ENCODE measurements around the gene MAGI2. TPM values are rescaled to one million over a fixed set of nuclear protein-coding genes. Genes with fewer than 3 reads are reported as not detected.

Gene MAGI2
- total RNA-seq, 1 experiment from 2014 or later = 0.34 TPM

DNA sequence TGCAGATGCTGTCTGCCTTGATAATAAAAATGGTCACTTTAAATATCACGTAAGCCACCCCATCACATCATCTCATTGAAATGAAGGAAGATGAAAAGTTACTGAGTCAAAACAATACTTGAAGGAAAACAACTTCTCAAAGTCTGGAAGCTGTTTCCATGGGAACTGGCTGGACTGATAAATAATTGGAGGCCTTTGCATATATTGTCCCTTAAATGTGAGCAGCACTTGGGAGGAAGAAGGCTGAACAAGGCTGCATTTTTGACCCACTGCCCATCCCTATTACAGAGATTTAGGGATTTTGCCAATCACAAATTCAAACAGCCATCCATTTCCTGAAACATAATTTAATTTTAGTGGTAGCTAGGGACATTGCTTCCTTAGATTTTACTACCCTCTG lies 18.2 kb upstream of the MAGI2 start:
- CTCF ChIA-PET = no interaction called here
- BruUV-seq (replicated peaks) = no TSS peak
- DNase-seq (ENCODE audit: low spot score) = no peak
- no peaks in the 10 kb centered on the region for H3K9me3 ChIP-seq (ENCODE audit: low read depth, low read length, poor library complexity, severe bottlenecking)
- H3K27me3 ChIP-seq (replicated peaks; ENCODE audit: insufficient read depth, low read depth, low read length, poor library complexity) = no peaks in the 10 kb centered on the region
- POLR2A ChIA-PET (ENCODE audit: low non-redundant PET) = no interaction called here
- H3K4me1 ChIP-seq (ENCODE audit: insufficient read depth, low read length, poor library complexity, severe bottlenecking) = no peaks in the 10 kb centered on the region
- intact Hi-C loops (cut with micrococcal nuclease; ENCODE audit: unreplicated experiment) = no loop called here
- no peak overlapping the region for H3K27ac ChIP-seq (ENCODE audit: low read depth, low read length, poor library complexity, severe bottlenecking)
- no peaks in the 10 kb centered on the region for H3K36me3 ChIP-seq (ENCODE audit: insufficient read depth, low read length, poor library complexity, severe bottlenecking)
- no peak for TF ChIP-seq EZH2 (IDR thresholded peaks at IDR 0.05; ENCODE audit: borderline replicate concordance, low read depth, low read length, poor library complexity, severe bottlenecking)
- no peak for TF ChIP-seq CTCF (conservative IDR thresholded peaks at IDR 0.05; ENCODE audit: low read depth, low read length)
- H3K4me3 ChIP-seq (ENCODE audit: low read depth, low read length, poor library complexity, severe bottlenecking) = no peak overlapping the region

DNA sequence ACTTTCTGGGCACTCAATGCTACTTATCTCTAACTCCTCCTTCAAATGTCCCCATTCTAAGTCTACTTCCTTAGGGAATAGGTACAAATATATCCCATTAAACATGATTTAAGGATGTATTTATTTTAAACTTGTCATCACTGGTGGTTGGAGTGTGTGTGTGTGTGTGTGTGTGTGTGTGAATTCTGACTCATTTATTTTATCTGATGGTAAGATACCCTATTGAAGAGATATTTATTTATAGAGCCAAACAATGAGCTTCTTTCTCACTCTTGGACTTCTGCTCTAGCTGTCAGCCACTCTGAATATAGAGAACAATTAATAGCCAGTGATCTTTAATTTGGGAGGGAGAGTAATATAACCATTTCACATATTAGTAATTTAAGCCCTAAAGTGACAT lies 17.8 kb upstream of the MAGI2 start:
- H3K9me3 ChIP-seq (ENCODE audit: low read depth, low read length, poor library complexity, severe bottlenecking) = no peaks in the 10 kb centered on the region
- ChIA-PET CTCF (no interaction called here), POLR2A (ENCODE audit: low non-redundant PET) (no interaction called here)
- no peak overlapping the region for H3K27ac ChIP-seq (ENCODE audit: low read depth, low read length, poor library complexity, severe bottlenecking)
- H3K4me3 ChIP-seq (ENCODE audit: low read depth, low read length, poor library complexity, severe bottlenecking) = no peak overlapping the region
- no TSS peak for BruUV-seq (replicated peaks)
- DNase-seq (ENCODE audit: low spot score) = no peak
- TF ChIP-seq EZH2 (IDR thresholded peaks at IDR 0.05; ENCODE audit: borderline replicate concordance, low read depth, low read length, poor library complexity, severe bottlenecking) = no peak
- no peak for TF ChIP-seq CTCF (conservative IDR thresholded peaks at IDR 0.05; ENCODE audit: low read depth, low read length)
- H3K4me1 ChIP-seq (ENCODE audit: insufficient read depth, low read length, poor library complexity, severe bottlenecking) = no peaks in the 10 kb centered on the region
- H3K36me3 ChIP-seq (ENCODE audit: insufficient read depth, low read length, poor library complexity, severe bottlenecking) = no peaks in the 10 kb centered on the region
- intact Hi-C loops (cut with micrococcal nuclease; ENCODE audit: unreplicated experiment) = no loop called here
- H3K27me3 ChIP-seq (replicated peaks; ENCODE audit: insufficient read depth, low read depth, low read length, poor library complexity) = no peaks in the 10 kb centered on the region

- Histone ChIP-seq H3K4me1 (ENCODE audit: insufficient read depth, low read length, poor library complexity, severe bottlenecking) (no peaks in the 10 kb centered on the region), H3K27ac (ENCODE audit: low read depth, low read length, poor library complexity, severe bottlenecking) (no peak overlapping the region), H3K9me3 (ENCODE audit: low read depth, low read length, poor library complexity, severe bottlenecking) (no peaks in the 10 kb centered on the region), H3K4me3 (ENCODE audit: low read depth, low read length, poor library complexity, severe bottlenecking) (no peak overlapping the region), H3K36me3 (ENCODE audit: insufficient read depth, low read length, poor library complexity, severe bottlenecking) (no peaks in the 10 kb centered on the region), H3K27me3 (replicated peaks; ENCODE audit: insufficient read depth, low read depth, low read length, poor library complexity) (peaks cover 19% of the 10 kb centered on the region)
- no peak for DNase-seq (ENCODE audit: low spot score)
- ChIA-PET POLR2A (ENCODE audit: low non-redundant PET) (no interaction called here), CTCF (no interaction called here)
- no TSS peak for BruUV-seq (replicated peaks)
- intact Hi-C loops (cut with micrococcal nuclease; ENCODE audit: unreplicated experiment) = no loop called here
- TF ChIP-seq CTCF (conservative IDR thresholded peaks at IDR 0.05; ENCODE audit: low read depth, low read length) = no peak
Observed at GRCh38 chr7:79465551-79465950, 12.1 kb upstream of the MAGI2 start.

Measured in A673 (cell line).